Measurements from ENCODE around the gene CHST12.
"Not testable (repeated sequence)": the region's sequence is repeated elsewhere in the genome, so short reads cannot be mapped to it uniquely, and the experiment has no call there.

CHST12 gene

DNA sequence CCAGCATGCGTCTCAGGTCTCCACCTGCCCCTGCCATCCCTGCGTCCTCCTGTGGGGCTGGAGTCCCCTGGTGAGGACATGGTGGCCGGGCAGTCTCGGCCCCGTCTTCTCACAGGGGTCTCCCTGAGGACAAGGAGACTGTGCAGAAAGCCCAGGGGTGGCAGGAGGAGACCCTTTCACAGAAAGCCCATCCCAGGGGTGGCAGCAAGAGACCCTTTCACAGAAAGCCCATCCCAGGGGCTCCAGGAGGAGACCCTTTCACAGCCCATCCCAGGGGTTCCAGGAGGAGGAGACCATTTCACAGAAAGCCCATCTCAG is 14.8 kb upstream of the CHST12 start:
- H3K4me3 ChIP-seq (ENCODE audit: control insufficient read depth, low read depth, low read length), result no peak overlapping the region
- TF ChIP-seq, protein P1, sequence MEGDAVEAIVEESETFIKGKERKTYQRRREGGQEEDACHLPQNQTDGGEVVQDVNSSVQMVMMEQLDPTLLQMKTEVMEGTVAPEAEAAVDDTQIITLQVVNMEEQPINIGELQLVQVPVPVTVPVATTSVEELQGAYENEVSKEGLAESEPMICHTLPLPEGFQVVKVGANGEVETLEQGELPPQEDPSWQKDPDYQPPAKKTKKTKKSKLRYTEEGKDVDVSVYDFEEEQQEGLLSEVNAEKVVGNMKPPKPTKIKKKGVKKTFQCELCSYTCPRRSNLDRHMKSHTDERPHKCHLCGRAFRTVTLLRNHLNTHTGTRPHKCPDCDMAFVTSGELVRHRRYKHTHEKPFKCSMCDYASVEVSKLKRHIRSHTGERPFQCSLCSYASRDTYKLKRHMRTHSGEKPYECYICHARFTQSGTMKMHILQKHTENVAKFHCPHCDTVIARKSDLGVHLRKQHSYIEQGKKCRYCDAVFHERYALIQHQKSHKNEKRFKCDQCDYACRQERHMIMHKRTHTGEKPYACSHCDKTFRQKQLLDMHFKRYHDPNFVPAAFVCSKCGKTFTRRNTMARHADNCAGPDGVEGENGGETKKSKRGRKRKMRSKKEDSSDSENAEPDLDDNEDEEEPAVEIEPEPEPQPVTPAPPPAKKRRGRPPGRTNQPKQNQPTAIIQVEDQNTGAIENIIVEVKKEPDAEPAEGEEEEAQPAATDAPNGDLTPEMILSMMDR (IDR thresholded peaks at IDR 0.05; ENCODE audit: control insufficient read depth, insufficient read depth, low read depth, low read length, missing control alignments), result no peak
- DNase-seq (ENCODE audit: low read depth), result no peak

DNA sequence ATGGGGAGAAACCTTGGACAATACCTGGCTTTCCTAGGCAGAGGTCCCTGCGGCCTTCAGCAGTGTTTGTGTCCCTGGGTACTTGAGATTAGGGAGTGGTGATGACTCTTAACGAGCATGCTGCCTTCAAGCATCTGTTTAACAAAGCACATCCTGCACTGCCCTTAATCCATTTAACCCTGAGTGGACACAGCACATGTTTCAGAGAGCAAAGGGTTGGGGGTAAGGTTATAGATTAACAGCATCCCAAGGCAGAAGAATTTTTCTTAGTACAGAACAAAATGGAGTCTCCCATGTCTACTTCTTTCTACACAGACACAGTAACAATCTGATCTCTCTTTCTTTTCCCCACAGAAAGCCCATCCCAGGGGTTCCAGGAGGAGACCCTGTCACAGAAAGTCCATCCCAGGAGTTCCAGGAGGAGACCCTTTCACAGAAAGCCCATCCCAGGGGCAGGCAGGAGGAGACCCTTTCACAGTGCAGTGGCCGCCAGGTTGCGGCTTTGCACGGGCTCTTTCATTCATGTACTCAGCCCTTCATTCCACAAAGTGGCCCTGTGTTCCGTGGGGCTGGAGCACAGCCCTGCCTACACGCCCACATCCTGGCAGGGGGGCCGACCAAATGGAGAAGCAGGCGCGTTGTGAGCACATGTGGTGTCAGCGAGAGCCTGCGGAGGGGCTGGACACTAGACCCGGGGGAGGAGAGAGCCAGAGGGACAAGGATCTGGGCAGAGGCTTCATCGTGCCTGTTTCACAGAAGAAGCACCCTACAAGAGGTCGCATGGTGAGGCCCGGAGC is 13.2 kb upstream of the CHST12 start:
- not testable (repeated sequence) for H3K4me3 ChIP-seq (ENCODE audit: control insufficient read depth, low read depth, low read length); DNase-seq (ENCODE audit: low read depth)

DNA sequence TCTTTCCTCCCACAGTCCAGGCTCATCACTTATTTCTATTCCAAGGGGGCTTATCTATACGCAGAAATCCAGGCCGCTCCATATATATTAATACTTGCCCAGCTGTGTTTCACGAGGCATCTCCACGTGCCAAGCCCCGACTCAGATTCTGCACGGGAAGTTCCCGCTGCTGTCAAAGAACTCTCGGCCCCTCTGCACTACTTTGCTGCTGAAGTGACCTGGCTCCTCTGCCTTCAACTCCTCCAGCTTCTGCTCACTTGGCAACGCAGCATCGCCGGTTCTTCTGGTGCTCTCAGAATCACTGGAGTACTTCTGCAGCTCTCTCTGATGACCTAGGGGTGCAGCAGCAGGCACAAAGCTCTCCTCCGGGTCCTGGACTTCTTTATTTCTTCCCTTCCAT is 9.7 kb upstream of the CHST12 start:
- TF ChIP-seq, protein P1 (IDR thresholded peaks at IDR 0.05; ENCODE audit: control insufficient read depth, insufficient read depth, low read depth, low read length, missing control alignments), result no peak
- no peak overlapping the region for H3K4me3 ChIP-seq (ENCODE audit: control insufficient read depth, low read depth, low read length)
- DNase-seq (ENCODE audit: low read depth), result no peak

DNA sequence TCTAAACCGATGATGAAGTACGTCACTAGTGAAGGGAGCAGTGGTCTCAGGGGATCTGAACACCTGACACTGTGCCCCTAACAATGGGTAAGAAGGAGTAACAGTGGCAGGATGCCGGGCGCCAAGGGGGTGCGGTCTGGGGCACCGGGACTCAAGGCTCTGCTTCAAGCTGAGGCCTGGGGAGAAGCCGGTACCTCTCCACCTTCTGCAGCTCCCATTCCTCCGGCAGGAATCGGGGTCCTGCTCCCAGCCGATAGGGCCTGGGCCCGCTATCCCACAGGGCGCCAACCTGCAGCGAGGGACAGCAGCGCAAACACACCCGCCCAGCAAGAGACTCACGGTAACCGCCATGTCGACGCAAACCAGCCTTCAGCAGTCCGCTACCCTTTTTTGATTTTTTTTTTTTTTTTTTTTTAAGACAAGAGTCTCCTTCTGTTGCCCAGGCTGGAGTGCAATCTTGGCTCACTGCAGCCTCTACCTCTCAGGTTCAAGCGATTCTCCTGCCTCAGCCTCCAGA is 8.8 kb upstream of the CHST12 start:
- TF ChIP-seq, protein P1 (IDR thresholded peaks at IDR 0.05; ENCODE audit: control insufficient read depth, insufficient read depth, low read depth, low read length, missing control alignments), result no peak
- H3K4me3 ChIP-seq (ENCODE audit: control insufficient read depth, low read depth, low read length), result no peak overlapping the region
- no peak for DNase-seq (ENCODE audit: low read depth)

DNA sequence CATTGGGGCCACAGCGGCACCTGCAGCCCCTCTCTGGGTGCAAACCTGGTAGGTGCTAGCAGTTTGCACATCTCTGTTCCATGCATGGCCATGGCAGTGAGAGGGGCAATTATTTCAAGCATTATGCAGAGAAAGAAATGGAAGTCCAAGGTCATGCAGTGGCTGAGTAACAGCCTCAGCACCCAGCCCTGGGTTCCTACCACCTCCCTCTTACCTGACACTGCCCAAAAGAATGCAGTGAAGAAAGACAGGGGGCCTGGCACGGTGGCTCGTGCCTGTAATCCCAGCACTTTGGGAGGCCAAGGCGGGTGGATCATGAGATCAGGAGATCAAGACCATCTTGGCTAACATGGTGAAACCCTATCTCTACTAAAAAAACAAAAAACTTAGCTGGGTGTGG is 4.9 kb upstream of the CHST12 start:
- H3K4me3 ChIP-seq (ENCODE audit: control insufficient read depth, low read depth, low read length), result no peak overlapping the region
- TF ChIP-seq, protein P1 (IDR thresholded peaks at IDR 0.05; ENCODE audit: control insufficient read depth, insufficient read depth, low read depth, low read length, missing control alignments), result no peak
- no peak for DNase-seq (ENCODE audit: low read depth)

DNA sequence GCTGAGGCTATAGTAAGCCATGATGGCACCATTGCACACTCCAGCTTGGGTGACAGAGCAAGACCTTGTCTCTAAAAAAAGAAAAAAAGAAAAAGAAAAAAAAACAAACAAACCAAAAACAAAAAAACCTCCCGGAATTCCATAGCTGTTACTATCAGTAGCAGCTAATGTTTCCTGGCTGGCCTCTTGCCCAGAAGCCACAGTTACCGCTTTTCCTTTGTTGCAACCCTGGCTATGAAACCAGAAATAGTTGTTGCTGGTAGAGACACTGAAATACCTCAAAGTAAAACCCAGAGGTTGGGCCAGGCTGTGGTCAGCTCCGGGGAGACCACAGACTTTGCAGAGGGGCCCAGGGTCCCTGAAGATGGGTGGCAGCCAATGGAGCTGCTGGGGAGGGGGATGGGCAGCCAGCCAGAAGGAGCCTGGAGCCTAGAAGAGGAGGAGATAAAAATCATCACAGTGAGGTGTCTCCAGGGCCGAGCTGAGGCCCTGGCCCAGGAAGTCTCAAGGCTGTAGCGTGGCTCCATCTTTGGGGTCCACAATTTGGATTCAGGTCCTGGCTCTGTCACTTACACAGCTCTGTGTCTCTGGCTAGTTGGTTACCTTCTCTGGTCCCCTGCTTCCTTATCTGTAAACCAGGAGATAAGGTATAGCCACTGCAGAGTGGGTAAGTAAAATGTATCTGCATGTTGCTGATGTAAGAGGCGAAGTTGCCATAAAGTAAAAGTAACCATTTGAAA is 3.4 kb upstream of the CHST12 start:
- peak; percentile 89 for DNase-seq (ENCODE audit: low read depth)
- TF ChIP-seq, protein P1 (IDR thresholded peaks at IDR 0.05; ENCODE audit: control insufficient read depth, insufficient read depth, low read depth, low read length, missing control alignments), result no peak
- no peak overlapping the region for H3K4me3 ChIP-seq (ENCODE audit: control insufficient read depth, low read depth, low read length)

DNA sequence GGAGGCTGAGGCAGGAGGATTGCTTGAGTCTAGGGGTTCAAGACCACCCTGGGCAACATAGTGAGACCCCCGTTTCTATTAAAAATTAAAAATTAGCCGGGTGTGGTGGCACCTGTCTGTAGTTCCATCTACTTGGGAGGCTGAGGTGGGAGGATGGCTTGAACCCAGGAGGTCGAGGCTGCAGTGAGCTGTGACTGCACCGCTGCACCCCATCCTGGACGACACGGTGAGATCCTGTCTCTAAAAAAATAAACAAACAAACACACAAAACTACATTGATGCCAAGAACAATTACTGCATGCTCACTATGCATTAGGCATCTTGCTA is 761 bp upstream of the CHST12 start:
- peak overlapping the region; percentile 51 for H3K4me3 ChIP-seq (ENCODE audit: control insufficient read depth, low read depth, low read length)
- TF ChIP-seq, protein P1 (IDR thresholded peaks at IDR 0.05; ENCODE audit: control insufficient read depth, insufficient read depth, low read depth, low read length, missing control alignments), result no peak
- no peak for DNase-seq (ENCODE audit: low read depth)

All from AG09309 (cell line).